ENCODE measurements around the gene AMER3.

The AMER3 gene

DNA sequence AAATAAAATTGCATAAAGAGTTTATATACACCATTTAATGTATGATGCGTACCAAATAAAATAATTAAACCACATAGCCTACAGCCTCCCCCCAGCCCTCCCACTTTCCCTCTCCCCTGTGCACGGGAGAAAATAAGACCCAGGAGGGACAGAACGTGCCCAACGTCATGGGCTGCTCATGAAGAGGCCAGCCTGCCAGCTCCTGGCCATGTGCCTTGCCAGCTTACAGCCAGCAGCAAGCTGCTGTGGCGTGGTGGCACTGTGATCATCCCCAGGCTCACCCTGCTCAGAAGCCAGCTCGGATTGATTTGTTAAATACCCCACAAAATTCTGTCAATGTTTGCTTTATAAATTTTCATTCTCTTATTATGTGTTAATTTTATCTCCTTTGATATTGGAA lies 18.9 kb upstream of the AMER3 start:
- no peak for TF ChIP-seq POLR2A (IDR thresholded peaks at IDR 0.05; ENCODE audit: extremely low read depth, insufficient read length)
- TF ChIP-seq, protein P1, sequence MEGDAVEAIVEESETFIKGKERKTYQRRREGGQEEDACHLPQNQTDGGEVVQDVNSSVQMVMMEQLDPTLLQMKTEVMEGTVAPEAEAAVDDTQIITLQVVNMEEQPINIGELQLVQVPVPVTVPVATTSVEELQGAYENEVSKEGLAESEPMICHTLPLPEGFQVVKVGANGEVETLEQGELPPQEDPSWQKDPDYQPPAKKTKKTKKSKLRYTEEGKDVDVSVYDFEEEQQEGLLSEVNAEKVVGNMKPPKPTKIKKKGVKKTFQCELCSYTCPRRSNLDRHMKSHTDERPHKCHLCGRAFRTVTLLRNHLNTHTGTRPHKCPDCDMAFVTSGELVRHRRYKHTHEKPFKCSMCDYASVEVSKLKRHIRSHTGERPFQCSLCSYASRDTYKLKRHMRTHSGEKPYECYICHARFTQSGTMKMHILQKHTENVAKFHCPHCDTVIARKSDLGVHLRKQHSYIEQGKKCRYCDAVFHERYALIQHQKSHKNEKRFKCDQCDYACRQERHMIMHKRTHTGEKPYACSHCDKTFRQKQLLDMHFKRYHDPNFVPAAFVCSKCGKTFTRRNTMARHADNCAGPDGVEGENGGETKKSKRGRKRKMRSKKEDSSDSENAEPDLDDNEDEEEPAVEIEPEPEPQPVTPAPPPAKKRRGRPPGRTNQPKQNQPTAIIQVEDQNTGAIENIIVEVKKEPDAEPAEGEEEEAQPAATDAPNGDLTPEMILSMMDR (IDR thresholded peaks at IDR 0.05; ENCODE audit: low read depth, low read length), result no peak
- H3K4me3 ChIP-seq (ENCODE audit: low read depth, low read length), result no peak overlapping the region
- no peak for DNase-seq (ENCODE audit: low read depth)

DNA sequence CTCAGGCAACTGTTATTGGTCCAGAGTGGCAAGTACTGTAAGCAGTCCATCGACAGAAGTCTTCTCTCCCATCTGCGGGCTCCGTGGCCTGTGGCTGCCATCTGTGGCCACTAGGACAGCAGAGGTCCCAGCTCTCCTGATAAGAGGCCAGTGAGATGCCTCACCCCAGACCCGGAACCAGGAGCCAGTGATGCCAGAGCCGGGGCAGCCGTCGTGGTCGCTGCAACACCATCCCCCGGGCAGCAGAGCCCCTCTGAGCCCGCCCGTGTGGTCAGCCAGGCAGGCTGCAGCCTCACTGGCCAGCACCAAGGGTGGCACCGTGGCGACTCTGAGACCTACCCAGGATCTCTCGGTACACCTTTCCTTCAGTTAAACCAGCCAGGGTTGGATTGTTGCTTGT lies 17.7 kb upstream of the AMER3 start:
- H3K4me3 ChIP-seq (ENCODE audit: low read depth, low read length), result no peak overlapping the region
- no peak for DNase-seq (ENCODE audit: low read depth)
- TF ChIP-seq, protein P1 (IDR thresholded peaks at IDR 0.05; ENCODE audit: low read depth, low read length), result no peak
- TF ChIP-seq POLR2A (IDR thresholded peaks at IDR 0.05; ENCODE audit: extremely low read depth, insufficient read length), result no peak
- TF ChIP-seq, protein P2, sequence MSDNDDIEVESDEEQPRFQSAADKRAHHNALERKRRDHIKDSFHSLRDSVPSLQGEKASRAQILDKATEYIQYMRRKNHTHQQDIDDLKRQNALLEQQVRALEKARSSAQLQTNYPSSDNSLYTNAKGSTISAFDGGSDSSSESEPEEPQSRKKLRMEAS (IDR thresholded peaks at IDR 0.05; ENCODE audit: low read depth, low read length), result no peak
- no peak for TF ChIP-seq MYC (IDR thresholded peaks at IDR 0.05; ENCODE audit: low read depth, low read length)

DNA sequence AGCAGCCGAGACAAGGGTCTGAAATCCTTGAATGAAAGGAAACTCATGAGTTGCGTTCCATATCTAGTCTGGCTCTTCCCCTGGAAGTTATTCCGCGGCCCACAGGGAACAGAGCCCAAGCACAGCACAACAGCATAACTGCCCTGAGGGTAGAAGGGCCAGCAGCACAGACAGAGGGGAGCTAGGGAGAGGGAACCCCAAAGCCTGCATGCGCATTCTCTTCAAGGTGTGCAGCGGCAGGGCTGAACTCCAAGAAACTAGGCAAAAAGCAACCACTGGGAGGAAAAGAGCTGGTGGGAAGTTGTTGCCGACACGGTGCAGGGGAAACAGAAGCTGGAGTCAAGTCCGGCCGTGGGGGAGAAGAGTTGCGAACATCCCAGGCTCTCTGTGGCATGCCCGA lies 14.7 kb upstream of the AMER3 start:
- TF ChIP-seq, protein P1 (IDR thresholded peaks at IDR 0.05; ENCODE audit: low read depth, low read length), result no peak
- H3K4me3 ChIP-seq (ENCODE audit: low read depth, low read length), result no peak overlapping the region
- no peak for DNase-seq (ENCODE audit: low read depth)

DNA sequence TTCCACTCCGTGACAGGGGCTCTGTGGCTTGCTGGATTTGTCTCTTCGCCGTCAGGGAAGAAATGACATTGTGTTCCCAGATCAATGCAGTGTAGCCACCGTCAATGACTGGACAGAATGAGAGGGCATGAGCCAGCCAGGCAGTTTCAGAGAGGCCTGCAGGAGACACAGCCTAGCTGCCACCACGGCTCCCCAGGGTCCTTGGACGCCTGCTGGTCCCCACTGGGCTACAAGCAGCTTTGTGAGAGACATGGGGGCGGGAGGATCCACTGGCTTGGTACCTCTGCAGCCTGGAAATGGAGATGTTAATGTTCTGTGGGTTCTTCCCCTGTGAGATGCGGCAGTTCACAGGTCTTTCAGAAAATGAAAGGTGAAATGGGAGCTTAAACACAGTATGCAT lies 12.1 kb upstream of the AMER3 start:
- TF ChIP-seq, protein P2 (IDR thresholded peaks at IDR 0.05; ENCODE audit: low read depth, low read length), result no peak
- no peak for TF ChIP-seq POLR2A (IDR thresholded peaks at IDR 0.05; ENCODE audit: extremely low read depth, insufficient read length)
- TF ChIP-seq, protein P1 (IDR thresholded peaks at IDR 0.05; ENCODE audit: low read depth, low read length), result no peak
- no peak for TF ChIP-seq MYC (IDR thresholded peaks at IDR 0.05; ENCODE audit: low read depth, low read length)
- no peak overlapping the region for H3K4me3 ChIP-seq (ENCODE audit: low read depth, low read length)
- DNase-seq (ENCODE audit: low read depth), result no peak

DNA sequence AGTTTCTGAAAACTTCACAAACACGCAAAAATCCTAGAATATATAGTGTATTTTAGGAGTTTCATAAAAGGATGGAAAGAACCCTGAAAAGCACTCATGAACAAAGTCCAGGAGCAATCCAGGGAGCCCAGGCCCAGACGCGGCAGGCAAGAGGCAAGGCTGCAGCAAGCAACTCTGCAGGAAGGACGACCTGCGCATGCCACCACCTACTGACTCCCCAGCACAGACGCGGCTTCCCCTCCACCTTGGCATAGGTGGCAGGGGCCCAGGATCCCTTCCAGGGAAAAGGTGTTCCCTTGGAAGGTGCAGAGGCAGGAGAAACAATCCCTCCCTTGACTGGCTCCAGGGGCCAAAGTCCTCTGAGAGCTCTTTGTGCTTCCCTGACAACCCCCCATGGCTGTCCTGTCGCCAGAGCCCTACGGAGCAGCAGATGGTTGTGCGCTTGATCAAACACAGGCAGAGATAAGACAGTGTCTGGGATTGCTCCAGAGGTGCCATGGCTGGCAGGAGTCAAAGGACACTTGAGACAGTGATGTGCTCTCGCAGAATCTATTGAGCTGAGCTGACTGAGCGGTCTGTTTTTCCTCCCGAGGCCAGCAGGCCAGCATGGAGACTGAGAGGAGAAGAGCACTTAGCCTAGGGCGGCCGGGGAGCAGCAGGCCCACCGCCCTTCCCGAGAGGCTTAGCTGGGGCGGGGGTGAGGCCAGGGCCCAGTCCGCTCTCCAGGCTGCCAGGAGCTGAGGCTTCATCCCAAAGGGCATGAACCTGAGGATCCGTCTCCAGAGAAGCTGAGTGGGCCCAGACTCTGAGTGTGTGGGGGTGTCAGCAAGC lies 10.8 kb upstream of the AMER3 start:
- TF ChIP-seq MYC (IDR thresholded peaks at IDR 0.05; ENCODE audit: low read depth, low read length), result no peak
- no peak for TF ChIP-seq POLR2A (IDR thresholded peaks at IDR 0.05; ENCODE audit: extremely low read depth, insufficient read length)
- TF ChIP-seq, protein P2 (IDR thresholded peaks at IDR 0.05; ENCODE audit: low read depth, low read length), result no peak
- TF ChIP-seq, protein P1 (IDR thresholded peaks at IDR 0.05; ENCODE audit: low read depth, low read length), result no peak
- DNase-seq (ENCODE audit: low read depth), result no peak
- H3K4me3 ChIP-seq (ENCODE audit: low read depth, low read length), result no peak overlapping the region

DNA sequence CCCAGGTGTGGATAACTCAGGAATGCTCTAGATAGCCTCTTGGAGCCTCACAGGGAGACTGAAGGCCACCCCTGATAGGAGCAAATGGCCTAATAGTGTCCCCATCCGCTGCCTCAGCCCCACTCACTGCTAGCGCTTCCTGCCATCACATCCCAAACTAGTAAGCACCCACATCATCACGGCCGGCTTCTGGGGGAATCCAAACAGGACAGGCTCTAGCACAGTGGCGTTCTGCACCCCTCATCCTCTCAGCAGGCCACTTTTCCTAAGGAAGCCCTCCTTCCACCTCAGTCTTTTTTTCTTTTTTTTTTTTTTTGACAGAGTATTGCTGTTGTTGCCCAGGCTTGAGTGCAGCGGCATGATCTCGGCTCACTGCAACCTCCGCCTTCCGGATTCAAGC lies 6.3 kb upstream of the AMER3 start:
- DNase-seq (ENCODE audit: low read depth), result no peak
- no peak overlapping the region for H3K4me3 ChIP-seq (ENCODE audit: low read depth, low read length)
- TF ChIP-seq, protein P2 (IDR thresholded peaks at IDR 0.05; ENCODE audit: low read depth, low read length), result no peak
- TF ChIP-seq MYC (IDR thresholded peaks at IDR 0.05; ENCODE audit: low read depth, low read length) (no peak), POLR2A (IDR thresholded peaks at IDR 0.05; ENCODE audit: extremely low read depth, insufficient read length) (no peak)
- TF ChIP-seq, protein P1 (IDR thresholded peaks at IDR 0.05; ENCODE audit: low read depth, low read length), result no peak
